Neutrophil (primary cell): ENCODE data around the gene ABRAXAS1.

ENCODE experiments used
- H3K27ac ChIP-seq: fragments of 200-600 bp; sonication (generic); 2 replicates; pipeline ENCODE4 v1.5.1; 2016; ENCODE audit warnings: mild to moderate bottlenecking, moderate library complexity
- H3K27me3 ChIP-seq: fragments of 200-600 bp; sonication (generic); 2 replicates; pipeline ENCODE4 v1.6.0; 2016; ENCODE audit warnings: mild to moderate bottlenecking
- H3K36me3 ChIP-seq: fragments of 200-600 bp; sonication (generic); 2 replicates; pipeline ENCODE4 v1.5.1; 2017
- H3K4me1 ChIP-seq, 2 experiments: fragments of 200-600 bp in 1 of 2; sonication (generic) in 1 of 2; 1 replicate in 1 of 2; 2 replicates in 1 of 2; pipeline versions ENCODE4 v1.5.1 to v1.6.1; 2013 to 2016; ENCODE audit warnings: low read depth in 1 of 2, low read length in 1 of 2, mild to moderate bottlenecking in 1 of 2, moderate library complexity in 1 of 2; ENCODE audit not compliant: control insufficient read depth in 1 of 2, insufficient read depth in 1 of 2
- H3K4me3 ChIP-seq, 2 experiments: fragments of 200-600 bp in 1 of 2; sonication (generic) in 1 of 2; 1 replicate in 1 of 2; 2 replicates in 1 of 2; pipeline ENCODE4 v1.5.1; 2013 to 2016; ENCODE audit warnings: low read depth in 1 of 2, low read length in 1 of 2, mild to moderate bottlenecking in 1 of 2, moderate library complexity in 1 of 2
- H3K9me3 ChIP-seq: fragments of 200-600 bp; sonication (generic); 2 replicates; pipeline ENCODE4 v1.5.1; 2016
- TF ChIP-seq, protein P1 (sequence below): fragments of 200-600 bp; sonication (generic); IDR thresholded peaks from 2 replicates; pipeline ENCODE4 v1.5.1; 2016; ENCODE audit warnings: antibody characterized with exemption

ABRAXAS1 gene

DNA sequence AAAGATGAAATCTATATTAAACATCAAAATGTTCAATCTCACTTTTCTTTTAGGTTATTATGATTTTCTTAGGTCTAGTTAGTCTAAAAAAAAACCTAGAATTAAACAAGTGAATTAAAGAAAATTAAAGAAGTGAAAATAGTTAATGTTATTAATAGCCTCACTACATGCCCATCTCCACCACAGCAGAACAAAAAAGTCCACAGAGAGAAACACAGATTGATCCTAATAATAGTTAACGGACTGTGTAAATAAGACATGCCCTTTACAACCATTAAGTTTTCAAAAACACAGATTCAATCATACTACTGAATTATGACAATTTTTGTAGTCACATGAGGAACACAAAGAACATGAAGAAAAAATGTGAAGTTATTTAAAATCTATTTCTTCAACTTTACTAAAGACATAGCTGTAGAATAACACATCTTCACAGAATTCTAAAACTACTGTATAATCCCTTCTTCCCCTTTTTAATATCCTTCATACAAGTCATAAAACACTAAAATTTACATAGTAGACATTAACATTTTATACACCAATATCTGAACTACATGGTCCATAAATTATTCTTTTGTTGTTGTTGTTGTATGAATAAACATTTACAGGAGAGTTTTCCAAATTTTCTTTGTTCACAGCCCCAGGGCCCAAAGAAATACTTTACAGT lies 44.6 kb downstream of the ABRAXAS1 start:
- no peaks in the 10 kb centered on the region for H3K27me3 ChIP-seq
- no peaks in the 10 kb centered on the region for H3K9me3 ChIP-seq
- H3K4me1 ChIP-seq, result no peaks in the 10 kb centered on the region
- H3K27ac ChIP-seq, result no peak overlapping the region
- peaks cover 68% of the 10 kb centered on the region for H3K36me3 ChIP-seq
- TF ChIP-seq, protein P1, sequence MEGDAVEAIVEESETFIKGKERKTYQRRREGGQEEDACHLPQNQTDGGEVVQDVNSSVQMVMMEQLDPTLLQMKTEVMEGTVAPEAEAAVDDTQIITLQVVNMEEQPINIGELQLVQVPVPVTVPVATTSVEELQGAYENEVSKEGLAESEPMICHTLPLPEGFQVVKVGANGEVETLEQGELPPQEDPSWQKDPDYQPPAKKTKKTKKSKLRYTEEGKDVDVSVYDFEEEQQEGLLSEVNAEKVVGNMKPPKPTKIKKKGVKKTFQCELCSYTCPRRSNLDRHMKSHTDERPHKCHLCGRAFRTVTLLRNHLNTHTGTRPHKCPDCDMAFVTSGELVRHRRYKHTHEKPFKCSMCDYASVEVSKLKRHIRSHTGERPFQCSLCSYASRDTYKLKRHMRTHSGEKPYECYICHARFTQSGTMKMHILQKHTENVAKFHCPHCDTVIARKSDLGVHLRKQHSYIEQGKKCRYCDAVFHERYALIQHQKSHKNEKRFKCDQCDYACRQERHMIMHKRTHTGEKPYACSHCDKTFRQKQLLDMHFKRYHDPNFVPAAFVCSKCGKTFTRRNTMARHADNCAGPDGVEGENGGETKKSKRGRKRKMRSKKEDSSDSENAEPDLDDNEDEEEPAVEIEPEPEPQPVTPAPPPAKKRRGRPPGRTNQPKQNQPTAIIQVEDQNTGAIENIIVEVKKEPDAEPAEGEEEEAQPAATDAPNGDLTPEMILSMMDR, result no peak
- no peak overlapping the region for H3K4me3 ChIP-seq

DNA sequence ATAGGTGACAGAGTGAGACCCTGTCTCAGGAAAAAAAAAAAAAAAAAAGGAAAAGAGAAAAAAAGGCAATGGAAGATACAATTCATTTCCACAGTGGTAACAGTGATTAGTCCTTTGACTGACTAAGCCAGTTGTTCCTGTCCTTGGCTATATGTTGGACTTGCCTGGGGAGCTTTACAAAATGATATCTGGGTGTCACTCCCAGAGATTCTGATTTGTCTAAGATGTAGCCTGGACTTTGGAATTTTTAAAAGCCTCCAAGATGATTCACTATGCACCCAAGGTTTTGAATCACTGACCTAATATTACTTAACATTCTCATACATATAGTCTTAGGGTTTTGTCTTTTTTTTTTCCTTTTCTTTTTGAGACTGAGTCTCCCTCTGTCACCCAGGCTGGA lies 46.2 kb downstream of the ABRAXAS1 start:
- H3K9me3 ChIP-seq, result no peaks in the 10 kb centered on the region
- no peak overlapping the region for H3K27ac ChIP-seq
- H3K36me3 ChIP-seq, result peaks cover 55% of the 10 kb centered on the region
- H3K4me3 ChIP-seq, result no peak overlapping the region
- no peaks in the 10 kb centered on the region for H3K27me3 ChIP-seq
- TF ChIP-seq, protein P1, result no peak
- H3K4me1 ChIP-seq, result no peaks in the 10 kb centered on the region

DNA sequence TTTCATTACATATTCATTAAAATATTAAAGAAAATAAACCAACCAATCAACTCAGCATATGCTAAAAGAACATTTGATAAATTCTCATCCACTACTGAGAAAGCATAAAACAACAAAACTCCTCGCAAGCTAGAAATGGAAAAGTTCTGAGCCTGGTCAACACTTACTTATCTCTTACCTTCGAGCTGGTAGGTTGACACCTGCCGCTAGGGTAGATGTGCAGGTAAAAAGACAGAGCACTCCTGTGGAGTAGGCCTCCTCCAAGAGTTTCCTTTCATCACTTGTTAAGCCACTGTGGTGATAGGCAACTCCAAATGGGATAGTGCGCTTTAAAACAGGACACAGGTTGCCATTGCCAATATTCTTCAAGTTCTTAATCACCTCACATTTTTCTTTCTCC lies 48.2 kb downstream of the ABRAXAS1 start:
- TF ChIP-seq, protein P1, result no peak
- Histone ChIP-seq H3K36me3 (peaks cover 37% of the 10 kb centered on the region), H3K4me3 (no peak overlapping the region), H3K9me3 (no peaks in the 10 kb centered on the region), H3K27me3 (no peaks in the 10 kb centered on the region), H3K27ac (no peak overlapping the region), H3K4me1 (no peaks in the 10 kb centered on the region)

DNA sequence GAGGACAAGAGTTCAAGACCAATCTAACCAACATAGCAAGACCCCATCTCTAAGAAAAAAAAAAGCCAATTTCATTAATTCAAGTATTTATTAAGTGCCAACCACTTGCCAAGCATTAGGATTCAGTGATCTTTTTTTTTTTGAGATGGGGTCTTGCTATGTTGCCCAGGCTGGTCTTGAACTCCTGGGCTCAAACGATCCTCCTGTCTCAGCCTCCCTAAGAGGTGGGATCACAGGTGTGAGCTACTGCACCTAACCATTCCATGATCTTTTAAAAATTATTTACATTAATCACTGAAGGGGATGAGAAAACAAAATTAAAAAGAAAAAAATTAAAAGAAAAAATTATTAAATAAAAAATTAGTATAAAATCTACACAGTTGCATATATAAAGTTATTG lies 53.7 kb downstream of the ABRAXAS1 start:
- no peaks in the 10 kb centered on the region for H3K9me3 ChIP-seq
- no peaks in the 10 kb centered on the region for H3K27me3 ChIP-seq
- peaks cover 34% of the 10 kb centered on the region for H3K36me3 ChIP-seq
- TF ChIP-seq, protein P1, result no peak
- no peak overlapping the region for H3K27ac ChIP-seq
- H3K4me3 ChIP-seq, result no peak overlapping the region
- no peaks in the 10 kb centered on the region for H3K4me1 ChIP-seq

DNA sequence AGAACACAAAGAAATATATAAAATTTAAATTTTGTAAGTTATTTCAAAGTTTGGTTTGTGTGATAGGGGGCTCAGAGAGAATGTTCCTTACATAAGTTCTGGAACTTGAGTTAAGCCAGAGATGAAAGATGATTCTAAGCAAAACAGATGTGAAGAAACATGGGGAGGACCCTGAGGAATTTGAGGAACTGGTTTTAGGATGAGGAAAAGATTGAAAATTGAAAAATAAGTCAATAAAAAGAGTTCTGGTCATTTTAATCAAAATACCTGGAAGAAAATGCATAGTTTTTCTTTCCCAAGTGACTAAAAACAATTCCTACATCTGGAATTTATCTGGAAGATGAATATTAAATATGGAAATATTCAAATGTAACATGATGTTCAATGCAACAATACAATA lies 66.7 kb downstream of the ABRAXAS1 start:
- no peaks in the 10 kb centered on the region for H3K27me3 ChIP-seq
- peaks cover 67% of the 10 kb centered on the region for H3K36me3 ChIP-seq
- H3K9me3 ChIP-seq, result no peaks in the 10 kb centered on the region

More for the DNA sequence above, 66.7 kb downstream of the ABRAXAS1 start:
- TF ChIP-seq, protein P1, result no peak
- Histone ChIP-seq H3K4me3 (no peak overlapping the region), H3K27ac (no peak overlapping the region), H3K4me1 (no peaks in the 10 kb centered on the region)
